Stimulated activated effector memory CD8-positive, alpha-beta T cell treated with anti-CD3 and anti-CD28 coated beads, Interleukin-12 subunit alpha, Interleukin-12 subunit beta, amount 100 ng/mL, for 72 hours (primary cell): ENCODE data around the gene CAMK2D.
"Not testable (repeated sequence)": the region's sequence is repeated elsewhere in the genome, so short reads cannot be mapped to it uniquely, and the experiment has no call there.

Source experiments
- ATAC-seq: fragments of 150-1000 bp; cut with Tn5 transposase; 2 replicates; pipeline ENCODE4 v1.10.0; 2021
- DNase-seq, 2 donors: peaks; one replicate each; pipeline ENCODE4 v3.0.0; 2021 to 2022; ENCODE audit warnings: low spot score in 2 of 2
- H3K27ac Mint-ChIP-seq: one replicate; pipeline ENCODE4 v1.8.0; 2022; ENCODE audit warnings: mild to moderate bottlenecking, mixed read lengths
- H3K36me3 Mint-ChIP-seq: one replicate; pipeline ENCODE4 v1.8.0; 2022; ENCODE audit warnings: mild to moderate bottlenecking, mixed read lengths
- H3K4me1 Mint-ChIP-seq: one replicate; pipeline ENCODE4 v1.8.0; 2022; ENCODE audit warnings: mixed read lengths
- H3K4me3 Mint-ChIP-seq: one replicate; pipeline ENCODE4 v1.8.0; 2022; ENCODE audit warnings: mild to moderate bottlenecking, mixed read lengths
- H3K9me3 Mint-ChIP-seq: one replicate; pipeline ENCODE4 v1.8.0; 2022; ENCODE audit warnings: mixed read lengths

CAMK2D gene

DNA sequence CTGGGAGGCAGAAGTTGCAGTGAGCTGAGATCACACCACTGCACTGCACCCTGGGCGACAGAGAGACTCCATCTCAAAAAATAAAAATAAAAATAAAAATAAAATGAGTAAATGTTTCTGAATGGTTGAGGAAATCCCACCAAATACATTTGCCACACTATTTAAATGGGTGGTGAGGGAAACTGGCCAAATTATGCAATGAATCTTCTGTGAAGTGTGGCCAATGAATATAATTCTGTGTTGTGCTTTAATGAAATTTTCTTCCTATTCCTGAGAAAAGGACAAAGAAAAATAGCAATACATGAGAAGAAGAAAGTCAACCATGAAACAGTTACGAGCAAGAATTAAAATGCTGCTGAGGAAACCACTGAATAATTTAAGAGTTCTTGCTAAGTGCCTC, 69.9 kb downstream of the CAMK2D start:
- Mint-ChIP-seq H3K36me3 (peaks cover 29% of the 10 kb centered on the region), H3K4me1 (peaks cover 34% of the 10 kb centered on the region), H3K27ac (no peak overlapping the region), H3K9me3 (no peaks in the 10 kb centered on the region), H3K4me3 (no peak overlapping the region)
- no peak for DNase-seq
- ATAC-seq = no peak

DNA sequence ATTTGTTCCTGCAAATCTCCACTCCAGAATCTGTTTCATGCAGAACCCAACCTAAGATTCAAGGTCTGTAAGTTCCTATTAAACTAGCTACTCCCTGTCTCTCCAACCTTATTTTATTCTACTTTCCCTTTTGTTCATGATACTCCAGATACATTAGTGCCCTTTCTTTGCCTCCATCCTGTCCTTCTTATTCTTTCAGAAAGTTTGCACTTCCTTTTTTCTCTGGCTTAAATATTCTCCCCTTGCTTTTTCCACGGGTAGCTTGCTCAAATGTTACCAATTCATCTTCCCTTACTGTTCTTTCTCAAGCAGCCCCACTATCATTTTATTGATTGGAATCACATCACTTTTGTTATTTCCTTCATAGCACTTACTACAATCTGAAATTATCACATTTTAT, 72.1 kb downstream of the CAMK2D start:
- DNase-seq = no peak
- ATAC-seq = no peak
- no peak overlapping the region for H3K27ac Mint-ChIP-seq
- H3K9me3 Mint-ChIP-seq = no peaks in the 10 kb centered on the region
- H3K4me3 Mint-ChIP-seq = no peak overlapping the region
- peaks cover 29% of the 10 kb centered on the region for H3K36me3 Mint-ChIP-seq
- peaks cover 34% of the 10 kb centered on the region for H3K4me1 Mint-ChIP-seq

DNA sequence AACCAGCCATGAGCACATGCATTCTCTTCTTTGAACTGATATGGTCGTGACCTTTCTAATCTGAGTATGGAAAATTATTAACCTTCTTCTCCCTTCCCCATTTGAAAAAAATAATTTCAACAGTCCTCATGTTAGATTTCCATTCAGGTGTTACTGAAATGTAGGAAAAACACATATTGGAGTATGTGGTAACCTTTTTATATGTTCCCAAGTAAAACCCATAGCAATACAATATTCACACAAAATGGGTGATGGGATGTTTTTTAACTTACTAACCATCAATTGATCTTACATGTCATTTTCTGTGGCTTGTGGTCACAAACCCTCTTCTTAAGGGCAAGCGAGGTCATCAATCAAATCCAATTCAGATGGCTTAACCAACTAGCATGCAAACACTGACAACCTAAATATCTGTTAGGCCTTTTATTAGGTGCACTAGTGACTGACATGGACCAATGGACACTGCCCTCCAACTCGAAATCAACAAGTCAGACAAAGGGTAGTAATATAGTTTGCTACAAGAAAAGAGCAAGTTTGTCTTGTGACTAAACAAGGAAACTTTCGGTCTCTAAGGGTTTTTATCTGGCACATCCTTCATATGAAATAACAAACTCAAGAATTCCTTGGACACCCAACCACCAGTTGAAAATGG, 74.3 kb downstream of the CAMK2D start:
- Mint-ChIP-seq H3K27ac (peak overlapping the region; percentile 35), H3K9me3 (peaks cover 2% of the 10 kb centered on the region), H3K4me1 (peaks cover 48% of the 10 kb centered on the region), H3K36me3 (peaks cover 44% of the 10 kb centered on the region), H3K4me3 (no peak overlapping the region)
- DNase-seq (no peak), ATAC-seq (no peak)

DNA sequence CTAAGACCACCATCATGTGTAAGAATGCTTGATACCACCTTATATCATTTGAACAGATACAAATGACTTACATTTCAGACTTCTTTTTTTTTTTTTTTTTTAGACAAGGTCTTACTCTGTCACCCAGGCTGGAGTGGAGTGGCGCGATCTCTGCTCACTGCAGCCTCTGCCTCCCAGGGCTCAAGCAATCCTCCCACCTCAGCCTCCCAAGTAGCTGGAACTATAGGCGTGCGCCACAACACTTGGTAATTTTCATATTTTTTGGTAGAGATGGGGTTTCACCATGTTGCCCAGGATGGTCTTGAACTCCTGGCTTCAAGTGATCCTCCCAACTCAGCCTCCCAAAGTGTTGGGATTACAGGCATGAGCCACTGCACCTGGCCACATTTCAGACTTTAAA, 76.4 kb downstream of the CAMK2D start:
- not testable (repeated sequence) for DNase-seq, H3K4me3 Mint-ChIP-seq, H3K9me3 Mint-ChIP-seq, ATAC-seq
- Mint-ChIP-seq H3K27ac (peak overlapping the region; percentile 79), H3K4me1 (peaks cover 45% of the 10 kb centered on the region), H3K36me3 (peaks cover 44% of the 10 kb centered on the region)

DNA sequence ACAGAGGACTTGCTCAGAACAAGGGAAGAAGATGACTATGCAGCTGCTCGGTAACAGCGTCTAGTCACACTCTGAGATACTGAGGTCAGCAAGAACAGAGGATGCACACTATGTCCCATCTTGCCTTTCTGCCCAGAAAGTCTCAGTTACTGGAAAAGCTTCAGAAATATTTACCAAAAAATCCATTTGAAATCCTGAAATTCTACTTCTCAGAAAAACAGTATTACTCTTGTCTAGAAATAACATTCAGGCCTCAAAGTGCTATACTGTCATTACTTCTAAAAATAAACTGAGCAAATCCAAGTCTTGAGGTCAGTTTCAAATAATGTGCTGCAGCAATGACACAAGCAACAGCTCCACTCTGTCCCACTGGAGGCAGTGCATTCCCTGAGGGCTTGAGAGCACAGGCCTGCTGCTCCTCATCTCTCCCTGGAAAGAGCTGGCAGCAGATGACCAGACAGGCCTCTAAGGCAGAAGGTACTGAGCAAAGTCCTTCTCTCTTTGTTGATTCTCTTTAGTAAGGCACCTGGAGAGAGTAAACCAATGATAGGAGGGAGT, 76.9 kb downstream of the CAMK2D start:
- H3K27ac Mint-ChIP-seq = peak overlapping the region; percentile 79
- H3K4me1 Mint-ChIP-seq = peaks cover 42% of the 10 kb centered on the region
- peaks cover 45% of the 10 kb centered on the region for H3K36me3 Mint-ChIP-seq
- peak; percentile 94 for ATAC-seq
- DNase-seq = peak in 1 of 2 donors; percentile 65
- no peak overlapping the region for H3K4me3 Mint-ChIP-seq
- H3K9me3 Mint-ChIP-seq = peaks cover 2% of the 10 kb centered on the region

DNA sequence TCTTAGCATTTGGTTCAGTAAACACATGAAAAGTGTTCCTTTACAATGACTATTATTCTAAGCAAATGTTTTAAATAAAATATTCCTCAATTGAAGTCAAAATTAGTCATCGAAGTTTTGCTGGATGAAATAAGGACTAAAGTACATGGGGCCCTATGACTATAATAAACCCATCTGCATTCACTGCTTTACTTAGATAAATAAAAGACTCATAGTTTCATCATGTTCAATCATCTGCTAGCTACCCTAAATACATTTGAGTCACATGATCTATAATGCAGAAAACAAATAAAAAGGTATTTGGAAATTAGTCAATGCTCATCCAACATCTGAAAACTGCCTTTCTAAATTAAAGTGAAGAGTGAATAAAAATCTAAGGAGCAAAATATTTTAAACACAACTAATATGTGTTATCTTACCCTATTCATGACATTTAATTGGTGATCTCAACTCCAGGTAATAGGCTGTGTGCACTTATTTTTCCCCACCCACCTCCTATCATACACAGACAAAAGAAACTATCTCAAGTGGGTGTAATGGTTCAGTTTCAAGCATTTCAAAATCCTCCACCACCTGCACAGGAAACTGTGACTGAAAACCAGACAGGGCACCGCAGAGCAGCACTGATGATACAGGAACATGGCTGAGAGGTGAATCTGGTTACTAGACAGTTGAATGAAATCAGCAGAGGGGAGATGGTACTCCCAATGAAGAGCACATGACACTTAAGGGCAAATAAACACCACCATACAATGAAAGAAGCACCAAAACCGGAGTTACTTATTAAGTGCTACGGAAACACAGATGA, 78.6 kb downstream of the CAMK2D start:
- Mint-ChIP-seq H3K9me3 (peaks cover 2% of the 10 kb centered on the region), H3K27ac (peak overlapping the region; percentile 79), H3K36me3 (peaks cover 42% of the 10 kb centered on the region), H3K4me3 (peak overlapping the region; percentile 47), H3K4me1 (peaks cover 28% of the 10 kb centered on the region)
- ATAC-seq = peak; percentile 93
- DNase-seq = peak; percentile 44 to 85

DNA sequence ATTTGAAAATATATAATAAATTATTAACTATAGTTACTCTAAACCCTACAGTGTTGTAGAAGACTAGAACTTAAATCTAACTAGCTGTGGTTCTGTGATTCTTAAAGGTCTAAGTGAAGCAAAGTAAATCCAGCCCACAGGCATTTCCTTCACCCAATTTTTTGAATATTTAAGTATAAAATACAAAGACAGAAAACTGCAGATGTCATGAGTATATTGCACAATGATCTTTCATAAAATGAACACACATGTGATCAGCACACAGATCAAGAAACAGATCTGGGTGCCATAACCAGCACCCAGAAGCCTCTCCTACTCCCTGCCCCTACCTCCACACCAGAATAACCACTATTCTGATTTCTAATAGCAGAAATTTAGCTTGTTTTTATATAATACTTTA, 82.9 kb downstream of the CAMK2D start:
- H3K4me3 Mint-ChIP-seq = no peak overlapping the region
- no peak overlapping the region for H3K27ac Mint-ChIP-seq
- H3K36me3 Mint-ChIP-seq = peaks cover 46% of the 10 kb centered on the region
- peaks cover 2% of the 10 kb centered on the region for H3K9me3 Mint-ChIP-seq
- no peak for DNase-seq
- peaks cover 47% of the 10 kb centered on the region for H3K4me1 Mint-ChIP-seq
- ATAC-seq = no peak

DNA sequence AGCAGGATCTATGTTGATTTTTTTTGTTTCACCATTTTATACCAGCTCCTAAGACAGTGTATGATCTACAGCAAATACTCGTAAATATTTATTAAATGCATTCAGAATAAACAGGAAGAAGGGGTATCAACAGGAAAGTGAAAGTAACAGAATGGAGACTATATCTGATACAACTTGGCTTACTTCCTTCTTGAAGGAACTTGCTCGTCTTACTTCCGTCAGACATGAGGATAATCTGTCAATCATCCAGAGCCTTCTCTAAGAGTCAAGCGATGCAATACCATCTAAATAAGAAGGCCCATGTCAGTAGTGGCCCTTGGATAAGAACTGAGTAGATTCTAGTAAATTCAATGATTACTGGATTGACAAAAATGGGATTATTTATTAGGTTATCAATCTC, 84.2 kb downstream of the CAMK2D start:
- Mint-ChIP-seq H3K27ac (peak overlapping the region; percentile 80), H3K9me3 (no peaks in the 10 kb centered on the region), H3K4me3 (peak overlapping the region; percentile 26), H3K4me1 (peaks cover 47% of the 10 kb centered on the region), H3K36me3 (peaks cover 37% of the 10 kb centered on the region)
- no peak for ATAC-seq
- DNase-seq = no peak

DNA sequence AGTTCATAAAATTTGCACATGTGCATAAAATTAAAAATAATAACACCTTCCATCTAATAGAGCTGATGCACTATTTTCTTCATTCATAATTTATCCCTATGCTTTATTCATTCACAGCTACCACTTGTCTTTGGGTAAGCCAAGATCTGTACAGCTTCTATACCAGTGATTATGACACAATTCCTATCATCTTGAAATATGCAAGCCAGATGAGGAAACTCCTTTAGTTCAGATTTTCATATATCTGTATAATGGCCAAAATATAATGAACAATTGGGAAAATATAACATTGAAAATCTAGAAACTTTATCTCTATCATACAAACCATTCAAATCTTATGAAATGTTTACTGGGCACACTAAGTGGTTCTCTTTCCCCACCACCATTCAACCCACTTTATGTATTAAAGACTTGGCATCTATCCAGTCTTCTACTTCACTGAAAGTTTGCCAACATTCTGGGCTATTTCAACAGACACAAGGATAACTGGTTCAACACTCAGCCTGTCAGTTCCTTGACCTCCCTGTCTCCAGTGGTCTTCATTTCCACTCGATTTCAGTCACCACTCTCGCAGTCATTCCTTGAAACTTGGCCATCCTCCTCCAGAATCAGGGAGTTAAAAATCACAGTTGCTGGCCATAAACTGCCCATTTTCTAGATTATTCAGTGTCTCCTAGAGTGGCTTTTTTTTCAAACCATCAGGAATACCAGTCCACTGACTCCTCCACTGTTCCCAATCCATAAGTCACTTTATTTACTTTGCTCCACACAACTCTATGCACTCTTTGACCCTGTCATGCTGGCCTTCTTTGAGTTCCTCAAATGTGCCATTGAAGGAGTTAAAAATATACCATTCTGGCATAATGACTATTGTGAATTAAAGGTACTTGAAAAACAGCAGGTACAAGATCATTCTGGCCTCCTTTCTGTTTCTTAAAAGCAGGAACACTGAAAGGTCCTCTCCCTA, 85.5 kb downstream of the CAMK2D start:
- Mint-ChIP-seq H3K36me3 (peaks cover 25% of the 10 kb centered on the region), H3K9me3 (no peaks in the 10 kb centered on the region), H3K4me3 (no peak overlapping the region), H3K27ac (no peak overlapping the region), H3K4me1 (peaks cover 47% of the 10 kb centered on the region)
- ATAC-seq (no peak), DNase-seq (no peak)

DNA sequence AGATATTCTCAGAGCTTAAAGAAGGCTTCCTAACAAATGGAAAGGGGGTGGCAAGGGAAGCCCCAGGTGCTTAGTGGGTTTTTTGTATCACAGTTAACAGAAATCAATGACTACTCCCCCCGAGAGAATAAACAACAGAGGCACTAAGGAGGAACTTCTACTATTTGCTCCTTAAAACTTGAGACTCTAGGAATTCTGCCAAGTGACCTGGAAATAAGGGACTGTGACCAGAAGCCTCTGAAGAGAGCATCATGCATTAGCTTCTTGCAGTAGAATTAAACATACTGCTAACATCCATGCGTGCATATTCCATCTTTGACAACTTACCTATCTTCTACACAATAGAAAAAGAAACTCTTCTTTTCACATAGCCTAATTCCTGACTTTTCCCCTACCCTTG, 86.8 kb downstream of the CAMK2D start:
- ATAC-seq (no peak), DNase-seq (no peak)
- H3K9me3 Mint-ChIP-seq = no peaks in the 10 kb centered on the region
- peaks cover 43% of the 10 kb centered on the region for H3K4me1 Mint-ChIP-seq
- H3K27ac Mint-ChIP-seq = no peak overlapping the region
- peaks cover 26% of the 10 kb centered on the region for H3K36me3 Mint-ChIP-seq
- H3K4me3 Mint-ChIP-seq = no peak overlapping the region

DNA sequence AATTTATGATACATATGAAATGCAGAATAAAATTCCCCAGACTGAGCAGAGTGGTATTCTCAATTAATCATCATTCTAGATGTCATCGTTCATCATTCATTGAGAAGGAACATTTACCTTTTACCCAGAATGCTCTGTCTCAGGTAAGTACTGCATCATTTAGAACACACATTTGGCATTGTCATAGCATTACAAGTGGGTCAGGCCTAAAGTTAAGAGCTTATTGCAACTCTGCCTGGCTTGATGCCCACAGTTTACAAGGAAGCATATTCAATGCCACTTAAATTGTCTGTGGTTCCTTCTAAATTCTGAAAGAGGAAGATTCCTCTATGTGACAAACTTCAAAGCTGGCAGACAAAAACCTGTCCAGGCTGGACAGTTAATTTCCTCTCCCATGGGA, 87.3 kb downstream of the CAMK2D start:
- DNase-seq = no peak
- H3K36me3 Mint-ChIP-seq = peaks cover 25% of the 10 kb centered on the region
- no peaks in the 10 kb centered on the region for H3K9me3 Mint-ChIP-seq
- H3K4me3 Mint-ChIP-seq = no peak overlapping the region
- H3K27ac Mint-ChIP-seq = no peak overlapping the region
- ATAC-seq = peak; percentile 38
- H3K4me1 Mint-ChIP-seq = peaks cover 48% of the 10 kb centered on the region

DNA sequence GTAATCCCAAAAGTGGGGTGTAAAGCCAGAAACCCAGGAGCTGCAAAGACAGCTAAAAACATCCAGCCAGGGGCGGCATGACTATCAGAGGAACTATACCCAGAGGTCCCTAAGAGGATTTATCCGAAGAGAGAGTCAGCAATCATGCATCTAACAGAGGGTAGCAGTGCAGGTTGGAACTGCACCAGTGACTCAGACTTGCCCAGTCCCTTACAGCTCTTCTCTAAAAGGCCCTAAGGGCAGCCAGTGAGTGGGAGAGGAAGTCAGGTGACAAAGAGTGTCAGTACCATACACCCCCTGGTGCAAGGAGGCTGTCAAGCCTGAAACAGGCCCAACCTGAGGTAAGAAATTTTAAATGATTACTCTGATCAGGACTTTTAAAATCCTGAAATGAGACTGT, 88.1 kb downstream of the CAMK2D start:
- H3K27ac Mint-ChIP-seq = peak overlapping the region; percentile 2
- peak in 1 of 2 donors; percentile 60 for DNase-seq
- no peak overlapping the region for H3K4me3 Mint-ChIP-seq
- no peaks in the 10 kb centered on the region for H3K9me3 Mint-ChIP-seq
- ATAC-seq = peak; percentile 100
- peaks cover 21% of the 10 kb centered on the region for H3K36me3 Mint-ChIP-seq
- H3K4me1 Mint-ChIP-seq = peaks cover 49% of the 10 kb centered on the region

DNA sequence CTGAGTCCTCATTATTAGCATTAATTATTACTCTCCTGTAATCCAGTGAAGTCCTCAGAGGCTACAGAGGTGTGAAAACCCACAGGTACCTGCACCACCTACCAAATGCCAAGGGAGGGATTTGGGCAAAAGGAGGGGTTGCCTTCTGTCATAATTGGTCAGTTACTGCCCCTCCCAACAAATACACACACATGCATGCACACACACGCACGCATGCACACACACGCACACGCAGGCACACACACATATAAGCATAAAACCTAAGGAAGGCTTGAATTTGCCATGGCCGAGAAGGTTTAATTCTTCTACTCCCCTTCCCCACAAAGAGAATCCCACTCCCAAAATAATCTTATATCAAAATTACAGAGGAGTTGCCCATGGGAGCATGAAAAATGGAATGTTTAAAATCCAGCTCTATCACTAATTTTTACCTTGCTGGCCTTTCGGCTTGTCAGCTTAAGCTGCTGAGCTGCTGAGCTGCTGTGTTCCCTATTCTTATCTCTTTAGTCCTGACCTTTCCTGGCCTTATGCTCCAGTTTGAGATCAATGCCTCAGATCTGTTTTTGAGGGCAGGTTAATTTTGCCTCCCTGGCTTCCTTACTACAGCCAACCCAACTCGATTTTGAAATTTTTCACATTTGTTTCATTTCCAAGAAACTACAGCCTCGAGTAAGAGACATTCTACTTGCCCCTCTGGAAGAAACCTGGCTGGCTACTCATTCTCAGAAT, 95.0 kb downstream of the CAMK2D start:
- ATAC-seq (no peak), DNase-seq (no peak)
- Mint-ChIP-seq H3K4me3 (no peak overlapping the region), H3K4me1 (peaks cover 18% of the 10 kb centered on the region), H3K36me3 (peaks cover 20% of the 10 kb centered on the region), H3K9me3 (no peaks in the 10 kb centered on the region), H3K27ac (no peak overlapping the region)

DNA sequence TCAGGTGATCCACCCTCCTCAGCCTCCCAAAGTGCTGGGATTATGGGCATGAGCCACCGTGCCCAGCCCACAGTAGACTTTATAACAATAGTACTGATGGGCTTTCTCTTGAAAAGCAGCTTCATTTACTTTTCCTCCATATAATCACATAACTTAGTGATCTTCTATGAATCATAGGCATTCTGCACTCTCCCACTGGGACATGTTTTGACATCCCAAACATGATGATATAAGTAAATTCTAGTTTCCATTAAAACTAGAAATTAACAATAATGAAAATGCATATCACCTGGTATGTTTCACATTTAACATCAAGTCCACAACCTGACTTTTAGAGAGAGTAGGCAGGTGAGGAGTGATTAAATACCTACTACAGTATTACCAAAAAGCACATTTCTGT, 96.5 kb downstream of the CAMK2D start:
- Mint-ChIP-seq H3K9me3 (no peaks in the 10 kb centered on the region), H3K27ac (no peak overlapping the region), H3K36me3 (peaks cover 35% of the 10 kb centered on the region), H3K4me3 (no peak overlapping the region), H3K4me1 (peaks cover 18% of the 10 kb centered on the region)
- DNase-seq (no peak), ATAC-seq (no peak)
